CD4-positive, alpha-beta T cell (primary cell): ENCODE results near the gene KCNH2. TPM values are rescaled to one million over a fixed set of nuclear protein-coding genes. Genes with fewer than 3 reads are reported as not detected.

Experiments
- ATAC-seq: fragments of 200-7000 bp; cut with Tn5 transposase; one replicate; pipeline ENCODE4 v1.10.0; 2022; ENCODE audit warnings: mild to moderate bottlenecking; ENCODE audit not compliant: poor library complexity
- CTCF ChIA-PET: fragments of 350-600 bp; sonication (Branson Sonifier 250); formaldehyde crosslinking; loops from one replicate; lab custom pipeline; 2021; ENCODE audit warnings: antibody characterized with exemption, inconsistent platforms; lab: Charles Lee
- POLR2A ChIA-PET: fragments of 350-600 bp; sonication (Branson Sonifier 250); formaldehyde crosslinking; loops from one replicate; lab custom pipeline; 2021; ENCODE audit warnings: antibody characterized with exemption, inconsistent platforms; lab: Charles Lee
- DNase-seq, 14 experiments: peaks; one replicate each; pipeline ENCODE4 v3.0.0-alpha.2; 2013 to 2020; ENCODE audit warnings: mixed read lengths in 2 of 14
- H3K27ac ChIP-seq, 2 donors: one replicate each; pipeline versions ENCODE4 v1.5.1 to v1.7.0; 2013; ENCODE audit warnings: low read length in 2 of 2, low read depth in 1 of 2, mild to moderate bottlenecking in 1 of 2
- H3K27me3 ChIP-seq, 2 experiments: 1 replicate in 1 of 2; 2 replicates in 1 of 2; pipeline versions ENCODE4 v1.6.1 to v1.7.0; 2013; ENCODE audit warnings: low read length in 2 of 2, control low read depth in 1 of 2, mild to moderate bottlenecking in 1 of 2, moderate library complexity in 1 of 2; ENCODE audit not compliant: insufficient read depth in 2 of 2, control insufficient read depth in 1 of 2
- H3K36me3 ChIP-seq: one replicate; pipeline ENCODE4 v1.6.1; 2013; ENCODE audit warnings: low read length, control low read depth; ENCODE audit not compliant: insufficient read depth
- H3K4me1 ChIP-seq: one replicate; pipeline ENCODE4 v1.6.1; 2013; ENCODE audit warnings: low read length, control low read depth; ENCODE audit not compliant: insufficient read depth
- H3K4me3 ChIP-seq: one replicate; pipeline ENCODE4 v1.5.1; 2013; ENCODE audit warnings: mild to moderate bottlenecking, low read length, moderate library complexity
- H3K9me3 ChIP-seq, 2 experiments: 1 replicate in 1 of 2; 2 replicates in 1 of 2; pipeline versions ENCODE4 v1.6.1 to v1.7.0; 2013; ENCODE audit warnings: low read length in 2 of 2, mild to moderate bottlenecking in 2 of 2, control low read depth in 1 of 2, moderate library complexity in 1 of 2; ENCODE audit not compliant: control insufficient read depth in 1 of 2, insufficient read depth in 1 of 2
- H3K27ac Mint-ChIP-seq: one replicate; pipeline ENCODE4 v1.8.0; 2020; ENCODE audit warnings: mixed read lengths
- H3K27me3 Mint-ChIP-seq: one replicate; pipeline ENCODE4 v1.8.0; 2021; ENCODE audit warnings: mixed read lengths
- H3K36me3 Mint-ChIP-seq: one replicate; pipeline ENCODE4 v1.8.0; 2021; ENCODE audit warnings: low read depth, mixed read lengths
- H3K4me1 Mint-ChIP-seq: one replicate; pipeline ENCODE4 v1.8.0; 2021; ENCODE audit warnings: low read depth, mixed read lengths
- H3K4me3 Mint-ChIP-seq: one replicate; pipeline ENCODE4 v1.8.0; 2020; ENCODE audit warnings: mild to moderate bottlenecking, mixed read lengths
- H3K9me3 Mint-ChIP-seq: one replicate; pipeline ENCODE4 v1.8.0; 2020; ENCODE audit warnings: mixed read lengths
- CTCF ChIP-seq: fragments of 200-600 bp; IDR thresholded peaks from one replicate; pipeline ENCODE4 v1.8.0; 2022; ENCODE audit warnings: antibody characterized with exemption, mild to moderate bottlenecking
- intact Hi-C, 2 experiments: fragments of 100-400 bp; cut with DNase I in 1 of 2; cut with micrococcal nuclease in 1 of 2; formaldehyde crosslinking; loops; one replicate each; pipeline versions ENCODE4 v1.15.1 to v1.9.0; 2023 to 2025; cut with DNase I, micrococcal nuclease
- total RNA-seq, 174 experiments: library from RNA in 2 of 174; stranded (reverse) in 2 of 174; gene quantifications; one replicate each; pipeline ENCODE4 v1.2.3 and lab custom pipeline; 2021 to 2026

KCNH2 gene
- total RNA-seq, 2 experiments from 2014 or later, result 1.9 to 2.3 TPM

- H3K4me1 ChIP-seq, result peaks cover 42% of the 10 kb centered on the region
- H3K9me3 Mint-ChIP-seq, result peaks cover 11% of the 10 kb centered on the region
- ATAC-seq (peak; percentile 76), DNase-seq (peak; percentile 46 to 83 (median 64))
- H3K27ac ChIP-seq, result peak overlapping the region in 1 of 2 donors; percentile 33
- intact Hi-C loops, result loop anchor here (1.0 to 10.0 kb wide), 4 partner anchors 90 to 1274 kb away; a partner anchor contains a TSS
- peaks cover 18 to 33% of the 10 kb centered on the region in 2 experiments for H3K9me3 ChIP-seq
- ChIA-PET CTCF (interaction anchor here (1.0 to 2.3 kb wide), 3 partner anchors 20 to 26 kb away, joined by 4 to 5 read pairs (median 5); no protein-coding TSS in a partner anchor), POLR2A (interaction anchor here (0.9 to 1.0 kb wide), 2 partner anchors 14 to 30 kb away, joined by 3 read pairs; no protein-coding TSS in a partner anchor)
- H3K27me3 Mint-ChIP-seq, result peaks cover 4% of the 10 kb centered on the region
- TF ChIP-seq CTCF, result peak; percentile 90
- peak overlapping the region; percentile 28 for H3K4me3 ChIP-seq
- no peak overlapping the region for H3K27ac Mint-ChIP-seq
- peak overlapping the region; percentile 63 for H3K4me3 Mint-ChIP-seq
- H3K27me3 ChIP-seq, result no peaks in the 10 kb centered on the region
- no peaks in the 10 kb centered on the region for H3K36me3 Mint-ChIP-seq
- H3K36me3 ChIP-seq, result no peaks in the 10 kb centered on the region
- peaks cover 38% of the 10 kb centered on the region for H3K4me1 Mint-ChIP-seq
Observed at GRCh38 chr7:150988230-150989226, 10.4 kb upstream of the KCNH2 start.

DNA sequence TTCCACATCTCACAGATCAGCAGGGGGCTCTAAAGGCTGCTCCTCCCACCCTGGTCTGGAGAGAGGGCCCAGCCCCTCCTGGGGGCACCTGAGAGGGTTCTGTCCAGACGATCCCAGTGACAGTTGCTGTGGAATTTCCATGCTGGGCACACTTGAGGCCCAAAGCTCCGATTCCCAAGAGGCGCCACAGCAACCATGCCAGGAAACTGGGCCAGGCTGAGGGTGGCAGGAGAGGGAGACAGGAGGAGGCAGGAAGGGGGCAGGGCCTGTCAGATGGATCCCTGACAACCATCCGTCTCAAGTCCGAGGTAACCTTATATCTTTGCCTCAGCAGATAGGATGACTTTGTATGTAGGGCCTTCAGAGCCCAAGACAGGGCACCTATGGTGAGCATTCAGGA lies 8.4 kb upstream of the KCNH2 start:
- no peak for TF ChIP-seq CTCF
- Histone ChIP-seq H3K4me3 (no peak overlapping the region), H3K9me3 (peaks cover 18 to 28% of the 10 kb centered on the region in 2 experiments), H3K27ac (no peak overlapping the region), H3K36me3 (no peaks in the 10 kb centered on the region), H3K27me3 (peaks cover 1% of the 10 kb centered on the region in 2 experiments), H3K4me1 (peaks cover 36% of the 10 kb centered on the region)
- H3K27ac Mint-ChIP-seq, result no peak overlapping the region
- H3K27me3 Mint-ChIP-seq, result peaks cover 23% of the 10 kb centered on the region
- intact Hi-C loops, result loop anchor here (1.0 to 10.0 kb wide), 4 partner anchors 23 to 1272 kb away; a partner anchor contains a TSS
- POLR2A ChIA-PET, result interaction anchor here (3.5 kb wide), 1 partner anchor 12 kb away, joined by 20 read pairs; no protein-coding TSS in a partner anchor
- CTCF ChIA-PET, result interaction anchor here (0.8 to 3.2 kb wide), 8 partner anchors 8 to 32 kb away, joined by 3 to 28 read pairs (median 6); no protein-coding TSS in a partner anchor
- H3K4me3 Mint-ChIP-seq, result no peak overlapping the region
- H3K36me3 Mint-ChIP-seq, result no peaks in the 10 kb centered on the region
- ATAC-seq (no peak), DNase-seq (no peak)
- peaks cover 31% of the 10 kb centered on the region for H3K4me1 Mint-ChIP-seq
- H3K9me3 Mint-ChIP-seq, result peaks cover 11% of the 10 kb centered on the region

DNA sequence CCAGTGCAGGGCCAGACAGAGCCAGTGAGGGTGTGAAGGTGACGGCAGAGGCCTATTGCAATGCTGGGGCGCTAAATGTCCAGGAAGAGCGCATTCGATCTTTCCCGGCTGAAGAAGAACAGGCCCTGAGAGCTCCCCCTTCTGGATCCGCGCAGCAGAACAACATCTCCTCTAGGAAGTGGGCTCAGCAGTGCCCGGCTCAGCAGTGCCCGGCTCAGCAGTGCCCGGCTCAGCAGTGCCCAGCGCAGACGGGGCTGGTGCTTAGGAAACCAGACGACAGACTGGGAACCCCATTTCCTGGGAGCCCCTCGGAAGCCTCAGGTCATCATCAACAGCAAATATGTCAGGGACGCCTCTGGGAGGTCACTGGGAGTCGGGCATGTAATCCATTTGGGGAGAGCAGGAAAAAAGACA lies 8.0 kb upstream of the KCNH2 start:
- Mint-ChIP-seq H3K27me3 (peaks cover 28% of the 10 kb centered on the region), H3K4me3 (no peak overlapping the region), H3K9me3 (peaks cover 8% of the 10 kb centered on the region), H3K36me3 (no peaks in the 10 kb centered on the region), H3K27ac (no peak overlapping the region), H3K4me1 (peaks cover 31% of the 10 kb centered on the region)
- Histone ChIP-seq H3K36me3 (no peaks in the 10 kb centered on the region), H3K27me3 (peaks cover 3 to 6% of the 10 kb centered on the region in 2 experiments), H3K4me1 (peaks cover 36% of the 10 kb centered on the region), H3K27ac (no peak overlapping the region), H3K9me3 (peaks cover 14 to 23% of the 10 kb centered on the region in 2 experiments), H3K4me3 (no peak overlapping the region)
- ChIA-PET POLR2A (interaction anchor here (0.9 to 3.5 kb wide), 2 partner anchors 11 to 32 kb away, joined by 3 to 20 read pairs; no protein-coding TSS in a partner anchor), CTCF (interaction anchor here (0.6 to 3.2 kb wide), 9 partner anchors 8 to 33 kb away, joined by 3 to 28 read pairs (median 6); no protein-coding TSS in a partner anchor)
- peak; percentile 73 for TF ChIP-seq CTCF
- intact Hi-C loops, result loop anchor here (1.0 to 10.0 kb wide), 4 partner anchors 23 to 1271 kb away; a partner anchor contains a TSS
- ATAC-seq (peak; percentile 56), DNase-seq (peak in 12 of 14 experiments; percentile 35 to 79 (median 50))
